ENCODE data around the gene SLAMF8. TPM values are rescaled to one million over a fixed set of nuclear protein-coding genes. Genes with fewer than 3 reads are reported as not detected.

Gene SLAMF8
- total and polyA plus RNA-seq, 2 experiments from 2014 or later, result not detected

GRCh38 chr1:159802111-159802510, 24.6 kb upstream of the SLAMF8 start, which contains the start of gene FCRL6:
TSS of gene FCRL6 (plus strand) at chr1:159802360. CDS start at chr1:159802425, 65 bp downstream.
- Histone ChIP-seq H3K27me3 (peaks cover 3% of the 10 kb centered on the region), H3K4me1 (ENCODE audit: low read depth) (no peaks in the 10 kb centered on the region), H3K4me3 (no peak within 1 kb of the TSS), H3K36me3 (no peaks in the 10 kb centered on the region), H3K27ac (no peak within 1 kb of the TSS), H3K9me3 (ENCODE audit: low read depth) (no peaks in the 10 kb centered on the region)
- no peak for TF ChIP-seq CTCF (IDR thresholded peaks at IDR 0.05; ENCODE audit: low read depth, low read length)
- no peak for DNase-seq (ENCODE audit: low read depth in 1 of 2, low spot score in 1 of 2)

GRCh38 chr1:159803956-159804689, 22.6 kb upstream of the SLAMF8 start:
- Histone ChIP-seq H3K27ac (no peak overlapping the region), H3K9me3 (ENCODE audit: low read depth) (no peaks in the 10 kb centered on the region), H3K36me3 (no peaks in the 10 kb centered on the region), H3K27me3 (no peaks in the 10 kb centered on the region), H3K4me1 (ENCODE audit: low read depth) (no peaks in the 10 kb centered on the region), H3K4me3 (no peak overlapping the region)
- DNase-seq (ENCODE audit: low read depth in 1 of 2, low spot score in 1 of 2), result no peak
- no peak for TF ChIP-seq CTCF (IDR thresholded peaks at IDR 0.05; ENCODE audit: low read depth, low read length)

DNA sequence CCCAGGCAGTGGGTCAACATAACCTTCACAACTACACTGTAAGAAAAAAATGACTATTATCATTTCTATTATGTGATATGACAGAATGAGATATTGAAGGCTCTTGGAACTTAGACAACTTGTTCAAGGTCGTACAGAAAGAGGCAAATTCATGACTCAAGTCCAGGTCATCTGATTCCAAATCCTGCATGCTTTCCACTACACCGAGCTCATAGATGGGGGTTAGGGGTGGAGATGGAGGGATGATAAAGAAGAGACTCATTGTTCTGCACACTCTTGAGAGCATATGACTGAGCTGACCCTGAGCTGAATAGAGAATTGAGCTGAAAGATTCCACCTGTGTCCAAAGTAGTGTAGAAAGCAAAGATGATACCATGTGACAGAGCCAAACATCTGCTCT, 21.7 kb upstream of the SLAMF8 start:
- no peak for DNase-seq (ENCODE audit: low read depth in 1 of 2, low spot score in 1 of 2)
- no peaks in the 10 kb centered on the region for H3K4me1 ChIP-seq (ENCODE audit: low read depth)
- no peak for TF ChIP-seq CTCF (IDR thresholded peaks at IDR 0.05; ENCODE audit: low read depth, low read length)
- no peak overlapping the region for H3K4me3 ChIP-seq
- no peaks in the 10 kb centered on the region for H3K9me3 ChIP-seq (ENCODE audit: low read depth)
- no peaks in the 10 kb centered on the region for H3K27me3 ChIP-seq
- no peak overlapping the region for H3K27ac ChIP-seq
- no peaks in the 10 kb centered on the region for H3K36me3 ChIP-seq

- DNase-seq (ENCODE audit: low read depth in 1 of 2, low spot score in 1 of 2), result no peak
- H3K27ac ChIP-seq, result no peak overlapping the region
- TF ChIP-seq CTCF (IDR thresholded peaks at IDR 0.05; ENCODE audit: low read depth, low read length), result no peak
- no peak overlapping the region for H3K4me3 ChIP-seq
- H3K9me3 ChIP-seq (ENCODE audit: low read depth), result no peaks in the 10 kb centered on the region
- H3K4me1 ChIP-seq (ENCODE audit: low read depth), result no peaks in the 10 kb centered on the region
- no peaks in the 10 kb centered on the region for H3K36me3 ChIP-seq
- H3K27me3 ChIP-seq, result peaks cover 7% of the 10 kb centered on the region
Observed at GRCh38 chr1:159815926-159816325, 10.7 kb upstream of the SLAMF8 start.

- Histone ChIP-seq H3K4me3 (no peak overlapping the region), H3K9me3 (ENCODE audit: low read depth) (no peaks in the 10 kb centered on the region), H3K4me1 (ENCODE audit: low read depth) (no peaks in the 10 kb centered on the region), H3K27ac (no peak overlapping the region), H3K27me3 (no peaks in the 10 kb centered on the region), H3K36me3 (no peaks in the 10 kb centered on the region)
- no peak for TF ChIP-seq CTCF (IDR thresholded peaks at IDR 0.05; ENCODE audit: low read depth, low read length)
- DNase-seq (ENCODE audit: low read depth in 1 of 2, low spot score in 1 of 2), result no peak
Observed at GRCh38 chr1:159817276-159818041, 9.2 kb upstream of the SLAMF8 start.

Data from cardiac muscle cell (in vitro differentiated cells and primary cell).